COLO668 (cell line): Measurements from ENCODE around the gene BMP5.

Source experiments
- DNase-seq: peaks from one replicate; lab custom pipeline; 2025; ENCODE audit not compliant: unreplicated experiment; lab: John Stamatoyannopoulos, UW

BMP5 gene

DNA sequence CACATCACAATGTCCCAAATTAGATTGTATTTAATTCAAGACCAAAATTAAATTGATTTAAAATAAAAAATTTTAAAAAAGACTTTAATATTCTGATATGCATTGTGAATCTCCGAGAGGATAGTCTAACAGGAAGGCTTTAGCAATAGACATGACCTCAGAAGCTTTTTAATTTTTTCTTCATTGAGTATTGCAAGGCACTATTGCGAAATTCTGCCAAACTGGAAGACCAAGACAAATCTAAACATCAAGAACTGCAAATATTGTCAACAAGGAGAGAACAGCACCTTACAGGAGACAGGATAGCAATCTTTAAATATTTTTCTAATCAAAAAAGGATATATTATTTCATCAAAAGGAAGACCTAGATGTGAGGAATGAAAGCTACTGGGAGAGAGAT, 56.9 kb downstream of the BMP5 start:
- no peak for DNase-seq

- no peak for DNase-seq
Observed at GRCh38 chr6:55812509-55812908, 62.9 kb downstream of the BMP5 start.

GRCh38 chr6:55811074-55811473, 64.3 kb downstream of the BMP5 start:
- no peak for DNase-seq

GRCh38 chr6:55802259-55802658, 73.1 kb downstream of the BMP5 start:
- no peak for DNase-seq

- no peak for DNase-seq
Observed at GRCh38 chr6:55798571-55798970, 76.8 kb downstream of the BMP5 start.

DNA sequence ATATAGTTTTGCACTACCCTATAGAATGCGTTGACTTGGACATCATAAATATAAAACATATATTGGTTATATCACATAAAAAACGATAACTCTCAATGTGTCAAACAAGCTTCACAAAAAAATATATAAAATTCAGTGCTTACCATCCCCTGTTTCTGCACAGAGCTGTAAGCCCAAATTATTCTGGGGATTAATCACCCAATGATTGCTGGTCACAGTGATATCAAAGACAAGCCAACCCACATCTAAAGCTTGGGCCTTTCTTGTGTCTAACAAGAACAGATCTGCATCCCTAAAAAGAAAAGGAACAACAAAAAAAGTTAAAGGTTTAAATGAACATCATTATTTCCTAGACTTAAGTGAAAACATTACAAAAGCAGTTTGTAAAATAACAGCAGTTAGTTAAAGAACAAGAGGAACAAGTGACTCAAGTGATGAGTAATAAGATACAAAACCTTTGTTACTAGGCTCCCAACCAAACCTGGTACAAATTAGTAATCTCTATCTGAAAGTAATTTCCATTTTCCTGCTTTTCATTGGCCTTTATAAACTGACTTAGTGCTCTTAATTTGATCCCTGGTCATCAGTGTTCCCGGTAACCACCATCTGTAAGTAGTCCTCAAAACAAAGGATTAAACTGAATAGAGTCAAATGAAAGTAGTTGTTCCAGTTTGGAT, 81.1 kb downstream of the BMP5 start:
- no peak for DNase-seq

GRCh38 chr6:55785273-55785672, 90.1 kb downstream of the BMP5 start:
- DNase-seq = no peak

- no peak for DNase-seq
Observed at GRCh38 chr6:55782275-55782674, 93.1 kb downstream of the BMP5 start.

DNA sequence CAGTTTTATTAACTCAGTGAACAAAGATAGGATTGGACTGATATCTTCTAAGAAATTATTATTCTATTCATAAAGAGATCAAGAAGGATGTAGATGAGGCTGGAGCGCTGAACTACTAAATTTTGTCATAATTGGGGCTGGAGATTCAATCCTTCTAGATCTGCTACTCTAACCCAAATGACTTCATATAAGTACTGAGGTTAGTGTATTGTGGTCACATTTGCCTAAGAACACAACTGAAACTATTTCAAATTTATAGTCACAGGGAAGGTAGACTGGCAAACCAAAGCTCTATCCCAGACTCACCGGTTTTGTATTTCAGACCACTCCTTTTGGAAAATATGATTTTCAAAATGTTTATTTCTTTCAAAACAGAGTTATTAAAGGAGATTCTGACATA, 96.7 kb downstream of the BMP5 start:
- no peak for DNase-seq

DNA sequence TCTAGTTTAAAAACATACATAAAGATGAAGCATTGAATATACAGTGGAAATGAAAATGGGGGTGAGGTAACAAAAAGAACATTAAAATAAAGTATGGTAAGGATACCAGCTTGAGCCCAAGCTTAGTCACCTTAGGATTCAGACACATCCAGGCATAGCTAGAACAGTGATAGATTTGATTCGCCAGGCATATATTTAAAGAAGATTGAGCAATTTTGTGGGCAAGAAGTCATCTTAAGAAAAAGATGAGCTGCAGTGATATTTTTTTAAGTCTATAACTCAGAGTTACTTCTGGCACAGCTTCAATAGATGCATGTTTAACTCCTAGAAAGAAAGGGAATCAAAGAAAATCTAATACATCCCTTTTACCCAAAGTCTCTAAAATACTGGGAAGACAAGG, 97.9 kb downstream of the BMP5 start:
- DNase-seq = no peak

GRCh38 chr6:55776113-55776512, 99.3 kb downstream of the BMP5 start:
- DNase-seq = no peak

- no peak for DNase-seq
Observed at GRCh38 chr6:55775029-55775318, 100.4 kb downstream of the BMP5 start.

- no peak for DNase-seq
Observed at GRCh38 chr6:55774286-55775028, 100.9 kb downstream of the BMP5 start.

DNA sequence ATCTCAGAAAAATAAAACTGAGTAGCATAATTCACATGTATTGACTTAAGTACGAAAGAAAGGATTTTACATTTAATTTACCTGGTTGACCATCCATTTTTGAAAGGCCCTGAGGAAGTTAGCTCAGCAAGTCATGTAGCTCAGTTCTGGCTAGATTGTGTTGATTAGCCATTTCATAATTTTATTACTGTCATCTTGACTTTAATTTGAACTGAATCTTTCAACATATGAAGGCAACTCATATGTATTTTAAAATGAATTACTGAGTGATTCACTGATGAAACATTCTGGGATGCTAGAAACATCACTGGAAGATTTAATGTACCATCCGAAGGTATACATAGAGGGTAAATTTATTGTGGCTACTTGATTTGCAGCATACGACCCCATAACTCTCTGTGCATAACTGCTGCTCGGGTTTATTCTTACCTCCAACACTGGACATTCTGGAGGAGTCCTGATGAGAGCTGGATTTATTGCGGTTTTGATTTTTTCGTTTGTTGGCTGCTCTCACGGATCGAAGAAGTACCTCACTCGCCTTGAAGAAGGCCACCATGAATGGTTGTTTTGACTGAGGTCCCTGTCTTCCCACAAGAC, 101.7 kb downstream of the BMP5 start:
- DNase-seq = no peak

DNA sequence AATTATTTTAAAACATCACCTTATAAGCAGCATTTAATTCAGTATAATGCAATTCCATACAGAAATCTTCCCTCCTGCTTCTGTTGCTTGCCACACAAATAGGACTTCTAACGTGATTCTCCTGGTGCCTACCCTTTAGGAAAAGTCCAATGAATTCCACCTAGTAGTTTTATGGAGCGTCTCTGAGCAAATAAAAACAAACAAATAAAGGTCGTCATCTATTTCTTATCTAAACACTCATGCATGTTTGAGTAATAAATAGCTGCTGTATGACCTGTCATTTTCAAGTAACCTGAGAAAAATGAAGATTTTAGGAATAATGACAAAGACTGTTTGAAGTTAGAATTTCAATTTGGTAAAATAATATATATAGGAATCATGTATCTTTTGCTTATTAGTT, 102.7 kb downstream of the BMP5 start:
- DNase-seq = no peak

- DNase-seq = no peak
Observed at GRCh38 chr6:55759536-55759935, 115.9 kb downstream of the BMP5 start.

GRCh38 chr6:55758156-55758937, 117.0 kb downstream of the BMP5 start:
- no peak for DNase-seq

GRCh38 chr6:55756531-55757031, 118.8 kb downstream of the BMP5 start:
- DNase-seq = no peak

GRCh38 chr6:55748880-55749279, 126.5 kb downstream of the BMP5 start:
- DNase-seq = no peak

GRCh38 chr6:55746473-55746872, 128.9 kb downstream of the BMP5 start:
- no peak for DNase-seq

DNA sequence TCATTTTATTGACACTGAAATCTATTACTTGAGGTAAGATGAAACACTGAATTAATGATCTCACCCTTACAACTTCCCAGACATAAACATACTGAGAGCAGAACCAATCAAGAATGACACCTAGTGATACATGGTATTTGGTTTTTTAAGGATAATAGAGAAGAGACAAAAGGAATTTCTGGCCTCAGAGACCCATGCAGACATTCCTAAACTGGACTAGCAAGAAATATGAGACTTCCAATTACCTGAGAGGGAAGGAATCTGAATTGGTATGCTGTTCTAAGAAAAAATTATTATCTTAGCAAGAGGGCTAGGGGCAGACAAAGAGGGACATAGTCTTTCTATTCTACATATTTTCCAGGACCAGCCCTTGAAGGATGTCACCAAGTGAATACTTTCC, 141.1 kb downstream of the BMP5 start:
- DNase-seq = no peak

- DNase-seq = no peak
Observed at GRCh38 chr6:55729665-55730064, 145.7 kb downstream of the BMP5 start.
